Keratinocyte (primary cell): ENCODE results near the gene IRGQ. TPM values are rescaled to one million over a fixed set of nuclear protein-coding genes. Genes with fewer than 3 reads are reported as not detected.

Source experiments
- DNase-seq: peaks from one replicate; pipeline ENCODE4 v3.0.0-alpha.2; 2011; ENCODE audit warnings: low read depth, missing footprints, low spot score
- FAIRE-seq: peaks from 2 replicates; lab custom pipeline; 2011; peaks lifted over from hg19 to GRCh38; lab: Jason Lieb, UNC
- H2AFZ ChIP-seq: 2 replicates; pipeline ENCODE4 v1.6.0; 2012; ENCODE audit warnings: low read length, control low read depth, inconsistent platforms; ENCODE audit not compliant: control insufficient read depth
- H3K27ac ChIP-seq: 2 replicates; pipeline ENCODE4 v1.5.1; 2011; ENCODE audit warnings: low read length; ENCODE audit not compliant: control insufficient read depth, insufficient read depth
- H3K27me3 ChIP-seq: 3 replicates; pipeline ENCODE4 v1.6.0; 2011; ENCODE audit warnings: low read length; ENCODE audit not compliant: control insufficient read depth, insufficient read depth; ENCODE audit errors: extremely low read depth
- H3K36me3 ChIP-seq, 2 experiments: 2 replicates in 1 of 2; 3 replicates in 1 of 2; pipeline ENCODE4 v1.5.1; 2011; ENCODE audit warnings: low read length in 2 of 2, mild to moderate bottlenecking in 1 of 2; ENCODE audit not compliant: control insufficient read depth in 2 of 2, insufficient read depth in 2 of 2; ENCODE audit errors: extremely low read depth in 1 of 2
- H3K4me1 ChIP-seq: 3 replicates; pipeline ENCODE4 v1.5.1; 2011; ENCODE audit warnings: low read length; ENCODE audit not compliant: control insufficient read depth, insufficient read depth; ENCODE audit errors: extremely low read depth
- H3K4me2 ChIP-seq: 3 replicates; pipeline ENCODE4 v1.6.0; 2011; ENCODE audit warnings: low read depth, low read length; ENCODE audit not compliant: control insufficient read depth, insufficient read depth; ENCODE audit errors: extremely low read depth
- H3K4me3 ChIP-seq, 3 experiments: fragments of 200-600 bp in 1 of 3; sonication (generic) in 1 of 3; 2 replicates in 2 of 3; 3 replicates in 1 of 3; pipeline ENCODE4 v1.5.1; 2011 to 2016; ENCODE audit warnings: low read length in 3 of 3, mild to moderate bottlenecking in 3 of 3, control low read depth in 2 of 3, inconsistent platforms in 1 of 3, low read depth in 1 of 3, mixed read lengths in 1 of 3, mixed run types in 1 of 3, moderate library complexity in 1 of 3; ENCODE audit not compliant: control insufficient read depth in 2 of 3, insufficient read depth in 2 of 3; ENCODE audit errors: extremely low read depth in 1 of 3
- H3K79me2 ChIP-seq: 2 replicates; pipeline ENCODE4 v1.6.0; 2012; ENCODE audit warnings: low read length; ENCODE audit not compliant: control insufficient read depth, insufficient read depth
- H3K9ac ChIP-seq: 3 replicates; pipeline ENCODE4 v1.6.0; 2011; ENCODE audit warnings: low read length; ENCODE audit not compliant: control insufficient read depth, insufficient read depth; ENCODE audit errors: extremely low read depth
- H3K9me1 ChIP-seq: 3 replicates; pipeline ENCODE4 v1.6.0; 2011; ENCODE audit warnings: low read length; ENCODE audit not compliant: control insufficient read depth, insufficient read depth; ENCODE audit errors: extremely low read depth
- H3K9me3 ChIP-seq: 2 replicates; pipeline ENCODE4 v1.5.1; 2012; ENCODE audit warnings: low read depth, low read length; ENCODE audit not compliant: control insufficient read depth
- H4K20me1 ChIP-seq: 3 replicates; pipeline ENCODE4 v1.6.0; 2011; ENCODE audit warnings: low read length; ENCODE audit not compliant: control insufficient read depth, insufficient read depth; ENCODE audit errors: extremely low read depth
- EZH2 ChIP-seq: IDR thresholded peaks from one replicate; pipeline ENCODE4 v1.6.1; 2012; ENCODE audit warnings: inconsistent platforms, mild to moderate bottlenecking, low read length, moderate library complexity
- dilution Hi-C: fragments of 300-500 bp; cut with MboI; formaldehyde crosslinking; loops from one replicate; pipeline ENCODE4 v1.7.0; 2020; ENCODE audit warnings: low sequenced_read_pairs; ENCODE audit not compliant: extremely low pct_ligation_motif_present
- polyA plus RNA-seq, 5 experiments: library from polyadenylated mRNA; depleted of rRNA in 3 of 5; stranded (reverse) in 3 of 5; stranded (forward) in 1 of 5; unstranded in 1 of 5; fragments of >200 nt; gene quantifications; 1 replicate in 1 of 5; 2 replicates in 3 of 5; 3 replicates in 1 of 5; pipeline versions ENCODE4 v1.2.1 to v1.2.3, GENCODE V29; 2011 to 2012; ENCODE audit warnings: missing spikeins in 2 of 5, low read depth in 1 of 5, low replicate concordance in 1 of 5
- TF ChIP-seq, protein P1 (sequence below), 3 experiments: IDR thresholded peaks in 1 of 3; conservative IDR thresholded peaks in 1 of 3; optimal IDR thresholded peaks in 1 of 3; 2 replicates in 2 of 3; 3 replicates in 1 of 3; pipeline versions ENCODE3 to v1.5.1; 2011; ENCODE audit warnings: low read length in 3 of 3, mild to moderate bottlenecking in 3 of 3, moderate library complexity in 2 of 3, control low read depth in 1 of 3, inconsistent platforms in 1 of 3; ENCODE audit not compliant: insufficient read depth in 2 of 3; ENCODE audit errors: extremely low read depth in 1 of 3

Gene IRGQ
- polyA plus RNA-seq, 1 donor (not counting 4 experiments of a cell fraction or from before 2014, with no cell fraction given), result 12.9 TPM

DNA sequence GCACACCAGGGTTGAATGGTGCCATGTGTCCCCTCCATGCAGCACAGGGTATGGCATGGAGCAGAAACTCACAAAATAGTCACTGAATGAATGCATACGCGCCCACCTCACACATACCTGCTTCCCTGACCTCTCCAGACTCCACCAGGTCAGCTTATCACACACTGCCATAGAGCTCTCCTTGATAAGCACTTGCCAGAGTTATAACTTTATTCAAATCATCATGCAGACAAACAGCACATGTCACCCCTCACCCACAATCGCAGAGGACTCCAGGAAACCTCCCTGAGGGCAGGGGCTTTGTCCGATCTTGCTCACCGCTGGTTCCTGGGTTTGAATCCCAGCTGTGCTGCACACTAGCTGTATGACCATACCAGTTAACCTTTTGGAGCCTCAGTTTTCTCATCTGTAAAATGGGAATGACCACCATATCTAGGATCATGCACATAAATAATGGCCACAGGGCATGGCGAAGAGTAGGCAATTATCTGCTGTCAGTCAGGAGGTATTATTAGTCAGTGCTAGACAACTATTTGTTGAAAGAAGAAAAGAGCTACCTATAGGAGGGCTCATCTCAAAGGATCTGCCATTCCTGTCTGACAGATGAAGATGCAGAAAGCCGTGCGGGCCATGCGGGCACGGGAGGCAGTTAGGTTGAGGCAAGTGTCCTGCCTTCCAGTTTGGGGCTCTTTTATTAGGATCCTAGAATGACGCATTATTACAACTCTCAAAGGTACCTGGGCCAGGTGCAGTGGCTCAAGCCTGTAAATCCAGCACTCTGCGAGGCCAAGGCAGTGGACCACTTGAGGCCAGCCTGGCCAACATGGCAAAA is 34.6 kb downstream of the IRGQ start:
- no peaks in the 10 kb centered on the region for H4K20me1 ChIP-seq
- no peak overlapping the region for H2AFZ ChIP-seq
- H3K79me2 ChIP-seq, result no peaks in the 10 kb centered on the region
- no peaks in the 10 kb centered on the region for H3K9me1 ChIP-seq
- peaks cover 1 to 3% of the 10 kb centered on the region in 2 experiments for H3K36me3 ChIP-seq
- TF ChIP-seq, protein P1, sequence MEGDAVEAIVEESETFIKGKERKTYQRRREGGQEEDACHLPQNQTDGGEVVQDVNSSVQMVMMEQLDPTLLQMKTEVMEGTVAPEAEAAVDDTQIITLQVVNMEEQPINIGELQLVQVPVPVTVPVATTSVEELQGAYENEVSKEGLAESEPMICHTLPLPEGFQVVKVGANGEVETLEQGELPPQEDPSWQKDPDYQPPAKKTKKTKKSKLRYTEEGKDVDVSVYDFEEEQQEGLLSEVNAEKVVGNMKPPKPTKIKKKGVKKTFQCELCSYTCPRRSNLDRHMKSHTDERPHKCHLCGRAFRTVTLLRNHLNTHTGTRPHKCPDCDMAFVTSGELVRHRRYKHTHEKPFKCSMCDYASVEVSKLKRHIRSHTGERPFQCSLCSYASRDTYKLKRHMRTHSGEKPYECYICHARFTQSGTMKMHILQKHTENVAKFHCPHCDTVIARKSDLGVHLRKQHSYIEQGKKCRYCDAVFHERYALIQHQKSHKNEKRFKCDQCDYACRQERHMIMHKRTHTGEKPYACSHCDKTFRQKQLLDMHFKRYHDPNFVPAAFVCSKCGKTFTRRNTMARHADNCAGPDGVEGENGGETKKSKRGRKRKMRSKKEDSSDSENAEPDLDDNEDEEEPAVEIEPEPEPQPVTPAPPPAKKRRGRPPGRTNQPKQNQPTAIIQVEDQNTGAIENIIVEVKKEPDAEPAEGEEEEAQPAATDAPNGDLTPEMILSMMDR (optimal IDR thresholded peaks at IDR 0.05 in 1 of 3, IDR thresholded peaks at IDR 0.05 in 1 of 3, conservative IDR thresholded peaks at IDR 0.05 in 1 of 3; ENCODE audit: extremely low read depth in 1 of 3, insufficient read depth in 2 of 3, low read length in 3 of 3), result no peak
- no peak for TF ChIP-seq EZH2
- dilution Hi-C loops, result no loop called here
- FAIRE-seq (no peak), DNase-seq (no peak)
- H3K27ac ChIP-seq, result no peak overlapping the region
- H3K4me1 ChIP-seq, result no peaks in the 10 kb centered on the region
- no peak overlapping the region for H3K4me2 ChIP-seq
- no peak overlapping the region for H3K4me3 ChIP-seq
- no peak overlapping the region for H3K9ac ChIP-seq
- H3K27me3 ChIP-seq, result no peaks in the 10 kb centered on the region
- H3K9me3 ChIP-seq, result no peaks in the 10 kb centered on the region

DNA sequence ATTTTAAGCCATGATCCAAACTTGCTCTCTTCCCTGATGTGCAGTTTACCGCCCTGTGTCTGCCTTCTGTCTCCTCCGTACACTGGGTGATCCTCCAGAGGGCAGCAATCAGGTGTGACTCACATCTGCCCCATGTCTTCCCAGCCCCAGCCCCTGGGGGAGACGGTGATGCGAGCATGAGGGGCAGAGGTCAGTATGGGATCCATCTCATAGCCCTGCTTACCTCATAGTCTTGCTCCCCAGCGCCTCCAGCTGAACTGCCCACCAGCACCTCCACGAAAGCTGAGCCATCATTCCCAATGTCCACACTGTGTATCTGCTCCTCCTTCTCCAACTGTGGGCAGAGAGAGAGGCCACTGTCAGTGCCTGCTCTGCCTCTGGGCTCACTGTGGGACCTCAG is 35.2 kb downstream of the IRGQ start:
- no peak overlapping the region for H2AFZ ChIP-seq
- DNase-seq, result no peak
- H3K4me2 ChIP-seq, result no peak overlapping the region
- H3K4me1 ChIP-seq, result no peaks in the 10 kb centered on the region
- dilution Hi-C loops, result no loop called here
- no peaks in the 10 kb centered on the region for H3K27me3 ChIP-seq
- no peaks in the 10 kb centered on the region for H3K9me1 ChIP-seq
- no peak overlapping the region for H3K9ac ChIP-seq
- no peaks in the 10 kb centered on the region for H4K20me1 ChIP-seq
- H3K79me2 ChIP-seq, result no peaks in the 10 kb centered on the region
- TF ChIP-seq, protein P1 (optimal IDR thresholded peaks at IDR 0.05 in 1 of 3, IDR thresholded peaks at IDR 0.05 in 1 of 3, conservative IDR thresholded peaks at IDR 0.05 in 1 of 3; ENCODE audit: extremely low read depth in 1 of 3, insufficient read depth in 2 of 3, low read length in 3 of 3), result peak in 2 of 3 experiments; percentile 24 to 50
- no peak for TF ChIP-seq EZH2
- H3K27ac ChIP-seq, result no peak overlapping the region
- no peak for FAIRE-seq
- H3K36me3 ChIP-seq, result peaks cover 1 to 9% of the 10 kb centered on the region in 2 experiments
- H3K9me3 ChIP-seq, result no peaks in the 10 kb centered on the region
- no peak overlapping the region for H3K4me3 ChIP-seq
